H1 (cell line): ENCODE data around the gene TIE1. TPM values are rescaled to one million over a fixed set of nuclear protein-coding genes. Genes with fewer than 3 reads are reported as not detected.

ENCODE experiments used
- CTCF ChIA-PET: fragments of 300-600 bp; sonication (Branson Sonifier 250); formaldehyde crosslinking; loops from one replicate; lab custom pipeline; 2021; ENCODE audit not compliant: partially characterized antibody; lab: Charles Lee
- POLR2A ChIA-PET: fragments of 300-600 bp; sonication (Branson Sonifier 250); formaldehyde crosslinking; loops from one replicate; lab custom pipeline; 2021; ENCODE audit warnings: inconsistent platforms; ENCODE audit not compliant: partially characterized antibody; lab: Charles Lee
- DNase-seq, 2 experiments: peaks; one replicate each; pipeline versions ENCODE4 v3.0.0 to v3.0.0-alpha.2; 2010 to 2022; ENCODE audit warnings: low spot score in 2 of 2, low read depth in 1 of 2, mixed read lengths in 1 of 2
- FAIRE-seq: peaks from 2 replicates; lab custom pipeline; 2011; peaks lifted over from hg19 to GRCh38; lab: Jason Lieb, UNC
- H2AFZ ChIP-seq: 2 replicates; pipeline ENCODE4 v1.8.1; 2012; ENCODE audit warnings: low read length, inconsistent platforms
- H2AK5ac ChIP-seq: 2 replicates; pipeline ENCODE4 v1.6.1; 2013; ENCODE audit warnings: low read depth, low read length
- H2BK120ac ChIP-seq: replicated peaks from 2 replicates; pipeline ENCODE3; 2013; ENCODE audit warnings: low read depth, low read length, inconsistent platforms
- H2BK12ac ChIP-seq: 2 replicates; pipeline ENCODE4 v1.6.1; 2013; ENCODE audit warnings: low read depth, low read length
- H2BK15ac ChIP-seq: 2 replicates; pipeline ENCODE4 v1.6.1; 2013; ENCODE audit warnings: low read length
- H2BK20ac ChIP-seq: 2 replicates; pipeline ENCODE4 v1.6.1; 2013; ENCODE audit warnings: low read length
- H2BK5ac ChIP-seq: 2 replicates; pipeline ENCODE4 v1.6.1; 2013; ENCODE audit warnings: low read depth, low read length
- H3K14ac ChIP-seq: 2 replicates; pipeline ENCODE4 v1.6.1; 2013; ENCODE audit warnings: inconsistent platforms; ENCODE audit not compliant: insufficient read length
- H3K18ac ChIP-seq: 2 replicates; pipeline ENCODE4 v1.6.1; 2013; ENCODE audit warnings: low read length; ENCODE audit errors: extremely low read depth
- H3K23ac ChIP-seq: 2 replicates; pipeline ENCODE4 v1.6.1; 2013; ENCODE audit warnings: inconsistent platforms; ENCODE audit not compliant: insufficient read length
- H3K23me2 ChIP-seq: 2 replicates; pipeline ENCODE4 v1.6.1; 2013; ENCODE audit warnings: low read depth, low read length
- H3K27ac ChIP-seq: 2 replicates; pipeline ENCODE4 v1.6.1; 2011; ENCODE audit warnings: low read depth, low read length, inconsistent platforms
- H3K27me3 ChIP-seq, 4 experiments: replicated peaks in 1 of 4; 1 replicate in 1 of 4; 2 replicates in 3 of 4; pipeline versions ENCODE4 v1.6.1 to v1.8.1; 2011 to 2013; ENCODE audit warnings: low read length in 3 of 4, mild to moderate bottlenecking in 3 of 4, inconsistent platforms in 2 of 4, mixed read lengths in 2 of 4, moderate library complexity in 1 of 4; ENCODE audit not compliant: control insufficient read depth in 3 of 4, insufficient read depth in 3 of 4; ENCODE audit errors: extremely low read depth in 1 of 4
- H3K36me3 ChIP-seq, 4 experiments: 2 replicates each; pipeline versions ENCODE4 v1.6.1 to v1.8.1; 2011 to 2013; ENCODE audit warnings: mild to moderate bottlenecking in 4 of 4, low read length in 3 of 4, moderate library complexity in 2 of 4, control low read depth in 1 of 4, inconsistent platforms in 1 of 4; ENCODE audit not compliant: insufficient read depth in 4 of 4, control insufficient read depth in 2 of 4
- H3K4ac ChIP-seq: replicated peaks from 2 replicates; pipeline ENCODE3; 2013; ENCODE audit warnings: low read length, low read depth, mixed read lengths, inconsistent platforms; ENCODE audit not compliant: insufficient read length
- H3K4me1 ChIP-seq, 4 experiments: replicated peaks in 1 of 4; 1 replicate in 1 of 4; 2 replicates in 3 of 4; pipeline versions ENCODE4 v1.6.1 to v1.8.1; 2011 to 2013; ENCODE audit warnings: low read length in 3 of 4, inconsistent platforms in 2 of 4, mixed read lengths in 1 of 4; ENCODE audit not compliant: insufficient read depth in 4 of 4, control insufficient read depth in 3 of 4
- H3K4me2 ChIP-seq, 2 experiments: 2 replicates each; pipeline versions ENCODE4 v1.6.1 to v1.8.1; 2011 to 2013; ENCODE audit warnings: low read depth in 2 of 2, low read length in 2 of 2, control low read depth in 1 of 2, inconsistent platforms in 1 of 2, mild to moderate bottlenecking in 1 of 2; ENCODE audit not compliant: insufficient read depth in 1 of 2
- H3K4me3 ChIP-seq, 4 experiments: fragments of 200-600, 300-600 bp in 1 of 4; sonication (generic), shearing (Covaris generic), sonication (Bioruptor Twin) in 1 of 4; 2 replicates each; pipeline versions ENCODE4 v1.5.1 to v1.8.1; 2011 to 2016; ENCODE audit warnings: low read length in 4 of 4, low read depth in 3 of 4, control low read depth in 2 of 4, inconsistent platforms in 2 of 4, mild to moderate bottlenecking in 2 of 4, mixed read lengths in 1 of 4, moderate library complexity in 1 of 4; ENCODE audit not compliant: insufficient read depth in 2 of 4; ENCODE audit errors: extremely low read depth in 1 of 4
- H3K56ac ChIP-seq: replicated peaks from 2 replicates; pipeline ENCODE3; 2013; ENCODE audit warnings: low read depth, mild to moderate bottlenecking, mixed read lengths, low read length, inconsistent platforms; ENCODE audit not compliant: insufficient read length
- H3K79me1 ChIP-seq: 2 replicates; pipeline ENCODE4 v1.6.1; 2013; ENCODE audit warnings: low read depth, low read length, control low read depth
- H3K79me2 ChIP-seq, 2 experiments: 2 replicates each; pipeline versions ENCODE4 v1.6.1 to v1.8.1; 2012 to 2013; ENCODE audit warnings: low read length in 2 of 2, mild to moderate bottlenecking in 2 of 2, inconsistent platforms in 1 of 2; ENCODE audit not compliant: insufficient read depth in 2 of 2, control insufficient read depth in 1 of 2
- H3K9ac ChIP-seq, 4 experiments: replicated peaks in 1 of 4; 1 replicate in 1 of 4; 2 replicates in 3 of 4; pipeline versions ENCODE4 v1.6.1 to v1.8.1; 2011 to 2013; ENCODE audit warnings: low read depth in 3 of 4, low read length in 3 of 4, control low read depth in 2 of 4, mild to moderate bottlenecking in 2 of 4, moderate library complexity in 2 of 4, inconsistent platforms in 1 of 4; ENCODE audit errors: extremely low read depth in 1 of 4
- H3K9me3 ChIP-seq, 2 experiments: 2 replicates each; pipeline versions ENCODE4 v1.6.1 to v1.8.1; 2012 to 2013; ENCODE audit warnings: mild to moderate bottlenecking in 2 of 2, moderate library complexity in 2 of 2, control low read depth in 1 of 2, inconsistent platforms in 1 of 2, low read depth in 1 of 2, low read length in 1 of 2, mixed read lengths in 1 of 2; ENCODE audit not compliant: insufficient read depth in 2 of 2
- H4K20me1 ChIP-seq, 2 experiments: replicated peaks in 1 of 2; 2 replicates each; pipeline versions ENCODE3 to v1.8.1; 2011 to 2013; ENCODE audit warnings: inconsistent platforms in 2 of 2, low read length in 2 of 2, mild to moderate bottlenecking in 1 of 2; ENCODE audit not compliant: insufficient read depth in 2 of 2, control insufficient read depth in 1 of 2
- H4K5ac ChIP-seq: 2 replicates; pipeline ENCODE4 v1.6.1; 2013; ENCODE audit warnings: low read length, low read depth, mixed read lengths, inconsistent platforms; ENCODE audit not compliant: insufficient read length
- H4K8ac ChIP-seq: 2 replicates; pipeline ENCODE4 v1.8.0; 2013; ENCODE audit warnings: mild to moderate bottlenecking, moderate library complexity, low read length, inconsistent platforms; ENCODE audit not compliant: insufficient read depth; ENCODE audit errors: extremely low read depth
- H4K91ac ChIP-seq: replicated peaks from 2 replicates; pipeline ENCODE3; 2013; ENCODE audit warnings: low read length, mixed read lengths, inconsistent platforms; ENCODE audit not compliant: insufficient read length
- CEBPB ChIP-seq: IDR thresholded peaks from 2 replicates; pipeline ENCODE4 v1.6.1; 2012; ENCODE audit warnings: low read depth, low read length
- CHD2 ChIP-seq: IDR thresholded peaks from 2 replicates; pipeline ENCODE4 v1.6.1; 2012; ENCODE audit warnings: low read length, improper control_type of control experiment
- CTBP2 ChIP-seq: IDR thresholded peaks from 2 replicates; pipeline ENCODE4 v1.7.0; 2011; ENCODE audit warnings: borderline replicate concordance, mild to moderate bottlenecking, moderate library complexity, mixed read lengths, low read length; ENCODE audit not compliant: insufficient read depth, insufficient read length
- JUN ChIP-seq: IDR thresholded peaks from 2 replicates; pipeline ENCODE4 v1.6.1; 2011; ENCODE audit warnings: low read depth, mild to moderate bottlenecking, improper control_type of control experiment, low read length
- MAX ChIP-seq: IDR thresholded peaks from 2 replicates; pipeline ENCODE4 v1.6.1; 2012; ENCODE audit warnings: inconsistent platforms
- POLR2AphosphoS5 ChIP-seq: IDR thresholded peaks from 2 replicates; pipeline ENCODE4 v1.6.1; 2011; ENCODE audit warnings: low read depth, low read length
- RNF2 ChIP-seq: fragments of 200-900, 300-1000 bp; sonication (generic); IDR thresholded peaks from 2 replicates; pipeline ENCODE4 v1.7.1; 2016; ENCODE audit warnings: borderline replicate concordance, low read depth, mild to moderate bottlenecking, antibody characterized with exemption, low read length; ENCODE audit not compliant: poor library complexity, severe bottlenecking; ENCODE audit errors: missing control alignments
- SP2 ChIP-seq: IDR thresholded peaks from 2 replicates; pipeline ENCODE4 v1.6.1; 2012; ENCODE audit warnings: mild to moderate bottlenecking, low read length, inconsistent platforms
- SRF ChIP-seq: IDR thresholded peaks from 2 replicates; pipeline ENCODE4 v1.6.1; 2011; ENCODE audit warnings: mild to moderate bottlenecking, low read depth, low read length, moderate library complexity
- TEAD4 ChIP-seq: IDR thresholded peaks from 2 replicates; pipeline ENCODE4 v1.6.1; 2012; ENCODE audit warnings: low read depth, low read length, inconsistent platforms, mixed read lengths
- YY1 ChIP-seq: IDR thresholded peaks from 2 replicates; pipeline ENCODE4 v1.6.1; 2011; ENCODE audit warnings: low read depth, mild to moderate bottlenecking, low read length
- WGBS, 2 experiments: shearing (Covaris generic) in 1 of 2; methylation state at CpG; one replicate each; pipeline versions ENCODE4 v1.1.6 to v1.1.7; 2013 to 2015; ENCODE audit warnings: low lambda C conversion rate in 2 of 2, mixed read lengths in 2 of 2, inconsistent platforms in 1 of 2, low coverage in 1 of 2, missing lambda C conversion rate in 1 of 2; ENCODE audit not compliant: insufficient replicate concordance in 2 of 2, insufficient coverage in 1 of 2, insufficient read length in 1 of 2; ENCODE audit errors: extremely low coverage in 1 of 2, missing lambda C conversion rate in 1 of 2; 5-methylcytosine and 5-hydroxymethylcytosine counted together
- polyA plus RNA-seq, 7 experiments: library from polyadenylated mRNA; depleted of rRNA in 3 of 7; stranded (reverse) in 5 of 7; unstranded in 2 of 7; fragments of >200 nt in 5 of 7; fragments of 200-250 nt in 2 of 7; gene quantifications; 1 replicate in 5 of 7; 2 replicates in 1 of 7; 4 replicates in 1 of 7; pipeline versions ENCODE4 v1.2.1 to v1.2.3, GENCODE V29; 2011 to 2013; ENCODE audit warnings: missing spikeins in 2 of 7, mixed read lengths in 2 of 7
- total RNA-seq: library from RNA; stranded (reverse); fragmentation: NEBNext Ultra II Directional; extraction: Animal tissue kit (Norgen Biotek cat#: 25700); gene quantifications from 2 replicates; pipeline ENCODE4 v1.2.1, GENCODE V29; 2021

Gene TIE1
- total and polyA plus RNA-seq, 2 of the 8 experiments (the other 6 are each of a cell fraction or from before 2014, with no cell fraction given): 0.74 to 2.2 TPM

- POLR2A ChIA-PET: interaction anchor here (1.1 to 1.6 kb wide), 4 partner anchors 23 to 102 kb away, joined by 3 to 4 read pairs (median 3); partner anchors contain the start of gene CDC20
- no peak overlapping the region for H2AFZ ChIP-seq
- H3K79me2 ChIP-seq: 0 out of 4 replicates have a peak, but pooled peaks cover 0 to 3% of the 10 kb centered on the region in 2 experiments
- H3K56ac ChIP-seq: no peak overlapping the region
- no peak overlapping the region for H3K18ac ChIP-seq
- H4K20me1 ChIP-seq: no peaks in the 10 kb centered on the region
- no peak for DNase-seq
- H2BK20ac ChIP-seq: no peak overlapping the region
- no peak overlapping the region for H3K9ac ChIP-seq
- H4K8ac ChIP-seq: no peak overlapping the region
- H3K4me1 ChIP-seq: peaks cover 0 to 12% (median 5%) of the 10 kb centered on the region in 4 experiments; a peak in 5 of 7 replicates
- no peak overlapping the region for H3K4ac ChIP-seq
- no peak for FAIRE-seq
- no peak overlapping the region for H4K91ac ChIP-seq
- H3K36me3 ChIP-seq: no peaks in the 10 kb centered on the region
- H2BK120ac ChIP-seq: no peak overlapping the region
- H2BK12ac ChIP-seq: no peak overlapping the region
- no peak overlapping the region for H3K23ac ChIP-seq
- no peak overlapping the region for H2BK5ac ChIP-seq
- H3K27me3 ChIP-seq: no peaks in the 10 kb centered on the region
- H3K79me1 ChIP-seq: peaks cover 3% of the 10 kb centered on the region
- no peak overlapping the region for H3K27ac ChIP-seq
- H2AK5ac ChIP-seq: no peak overlapping the region
- CTCF ChIA-PET: interaction anchor here (0.5 to 1.9 kb wide), 4 partner anchors 23 to 261 kb away, joined by 3 to 6 read pairs (median 5); no protein-coding TSS in a partner anchor
- no peak overlapping the region for H3K4me2 ChIP-seq
- H3K14ac ChIP-seq: no peak overlapping the region
- peaks cover 6% of the 10 kb centered on the region; the same call in 1 of the 2 replicates for H3K23me2 ChIP-seq
- H2BK15ac ChIP-seq: no peak overlapping the region
- no peak overlapping the region for H4K5ac ChIP-seq
- H3K4me3 ChIP-seq: no peak overlapping the region
- 96% methylated on average over 1 of the region's 1 CpG; no CpG with 5 or more reads in 1 of the 2 experiments for WGBS, 2 experiments
- H3K9me3 ChIP-seq: peaks cover 15% of the 10 kb centered on the region in 2 experiments; a peak in 3 of 4 replicates
- TF ChIP-seq YY1: no peak
- TF ChIP-seq CHD2: no peak
- TF ChIP-seq JUN: no peak
- no peak for TF ChIP-seq SP2
- no peak for TF ChIP-seq SRF
- TF ChIP-seq RNF2: no peak
- no peak for TF ChIP-seq MAX
- TF ChIP-seq TEAD4: no peak
- TF ChIP-seq POLR2AphosphoS5: no peak
- TF ChIP-seq CTBP2: no peak
- no peak for TF ChIP-seq CEBPB
Measured at GRCh38 chr1:43266881-43267280, 33.9 kb upstream of the TIE1 start.
